COLO829 (cell line): ENCODE measurements around the gene MTA1.

Experiments used
- DNase-seq: peaks from one replicate; pipeline ENCODE4 v3.0.0; 2012; ENCODE audit warnings: low spot score

Gene MTA1

GRCh38 chr14:105465209-105466031 lies 45.8 kb downstream of the MTA1 start:
- DNase-seq: no peak

GRCh38 chr14:105466531-105467248 lies 47.1 kb downstream of the MTA1 start:
- no peak for DNase-seq

DNA sequence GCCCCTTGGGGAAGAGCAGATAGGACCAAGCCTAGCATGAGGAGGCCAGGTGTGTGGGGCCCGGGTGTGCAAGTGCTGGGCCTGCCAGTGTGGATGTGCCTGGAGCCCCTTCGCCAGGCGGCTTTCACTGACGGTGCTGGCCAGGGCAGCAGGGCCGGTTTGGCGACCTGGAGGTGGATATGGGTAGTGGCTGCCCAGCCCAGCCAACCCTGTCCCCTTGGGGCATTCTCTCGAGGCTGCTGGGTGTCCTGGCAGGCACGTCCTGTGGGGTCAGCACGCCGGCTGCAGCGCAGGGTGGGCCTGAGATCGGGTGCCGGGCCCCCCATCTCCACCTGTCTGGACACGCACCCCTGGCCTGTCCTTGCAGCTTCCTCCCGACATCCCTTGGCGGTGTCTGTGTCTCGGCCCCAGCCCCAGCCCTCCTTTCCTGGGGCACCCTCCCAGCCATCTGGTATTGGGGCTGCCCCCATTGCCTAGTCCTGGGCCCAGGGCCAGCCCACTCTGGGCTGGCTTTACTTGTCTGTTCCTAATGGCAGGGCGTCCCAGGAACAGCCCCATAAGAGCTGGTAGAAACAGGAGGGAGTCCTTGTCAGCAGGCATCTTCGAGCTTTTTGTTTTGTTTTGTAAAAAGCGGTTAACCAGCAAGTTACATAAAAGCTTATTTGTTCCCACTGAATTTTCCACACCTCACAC lies 47.8 kb downstream of the MTA1 start:
- no peak for DNase-seq

- DNase-seq: no peak
Measured at GRCh38 chr14:105467942-105468471, 48.4 kb downstream of the MTA1 start.

GRCh38 chr14:105468621-105469241 lies 49.1 kb downstream of the MTA1 start:
- no peak for DNase-seq

- DNase-seq: no peak
Measured at GRCh38 chr14:105469456-105470349, 50.1 kb downstream of the MTA1 start.

DNA sequence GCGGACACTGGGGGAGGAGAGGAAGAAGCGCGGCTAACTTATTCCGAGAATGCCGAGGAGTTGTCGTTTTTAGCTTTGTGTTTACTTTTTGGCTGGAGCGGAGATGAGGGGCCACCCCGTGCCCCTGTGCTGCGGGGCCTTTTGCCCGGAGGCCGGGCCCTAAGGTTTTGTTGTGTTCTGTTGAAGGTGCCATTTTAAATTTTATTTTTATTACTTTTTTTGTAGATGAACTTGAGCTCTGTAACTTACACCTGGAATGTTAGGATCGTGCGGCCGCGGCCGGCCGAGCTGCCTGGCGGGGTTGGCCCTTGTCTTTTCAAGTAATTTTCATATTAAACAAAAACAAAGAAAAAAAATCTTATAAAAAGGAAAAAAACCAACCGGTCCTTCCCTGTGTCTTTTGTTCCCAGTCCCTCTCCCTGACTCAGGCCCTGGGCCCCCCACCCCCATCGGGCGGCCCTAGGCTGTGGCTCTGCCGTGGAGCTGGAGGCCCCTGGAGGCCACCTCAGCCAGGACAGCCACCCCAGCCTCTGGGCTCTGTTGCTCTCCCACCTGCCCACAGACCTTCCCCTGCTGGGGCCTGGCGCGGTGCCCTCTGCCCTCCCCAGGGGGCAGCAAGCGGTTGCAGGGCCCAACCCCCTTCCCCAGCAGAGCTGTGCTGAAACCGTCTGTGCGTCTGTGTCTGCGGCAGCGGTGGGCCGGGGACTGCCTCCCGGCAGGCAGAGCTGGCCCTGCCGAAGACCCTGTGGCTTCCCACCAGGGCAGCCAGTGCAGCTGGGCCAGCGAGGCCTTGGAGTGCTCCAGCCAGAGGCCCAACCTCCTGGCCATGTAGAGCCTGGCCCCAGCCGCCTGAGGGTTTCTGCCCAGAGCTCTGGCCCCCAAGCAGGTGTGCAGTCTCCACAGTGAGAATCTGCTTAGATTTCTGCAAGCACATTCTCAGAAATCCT lies 51.0 kb downstream of the MTA1 start:
- no peak for DNase-seq

DNA sequence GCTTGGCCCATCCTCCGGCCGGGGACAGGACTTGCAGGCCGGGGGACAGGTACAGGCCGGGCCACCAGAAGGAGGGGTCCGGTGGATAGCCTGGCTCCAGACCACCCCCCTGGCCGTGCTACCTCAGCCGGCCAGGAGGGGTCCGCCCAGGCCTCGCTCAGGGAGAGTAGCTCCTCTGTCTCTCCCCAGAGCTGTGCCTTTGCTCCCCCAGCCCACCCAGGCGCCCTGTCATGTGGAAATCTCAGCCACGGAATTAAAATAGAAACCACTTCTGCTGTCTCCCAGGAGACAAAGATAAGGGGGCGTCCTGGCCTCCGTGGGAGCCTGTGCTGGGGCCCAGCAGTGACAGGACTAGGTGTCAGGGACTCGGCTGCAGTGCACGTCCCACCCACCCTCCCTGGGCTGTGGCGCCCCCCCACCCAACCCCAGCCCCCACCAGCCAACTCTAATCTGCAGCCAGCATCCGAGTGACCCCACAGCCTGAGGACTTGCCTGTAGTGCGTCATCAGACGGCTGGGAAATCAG lies 51.7 kb downstream of the MTA1 start:
- DNase-seq: no peak

DNA sequence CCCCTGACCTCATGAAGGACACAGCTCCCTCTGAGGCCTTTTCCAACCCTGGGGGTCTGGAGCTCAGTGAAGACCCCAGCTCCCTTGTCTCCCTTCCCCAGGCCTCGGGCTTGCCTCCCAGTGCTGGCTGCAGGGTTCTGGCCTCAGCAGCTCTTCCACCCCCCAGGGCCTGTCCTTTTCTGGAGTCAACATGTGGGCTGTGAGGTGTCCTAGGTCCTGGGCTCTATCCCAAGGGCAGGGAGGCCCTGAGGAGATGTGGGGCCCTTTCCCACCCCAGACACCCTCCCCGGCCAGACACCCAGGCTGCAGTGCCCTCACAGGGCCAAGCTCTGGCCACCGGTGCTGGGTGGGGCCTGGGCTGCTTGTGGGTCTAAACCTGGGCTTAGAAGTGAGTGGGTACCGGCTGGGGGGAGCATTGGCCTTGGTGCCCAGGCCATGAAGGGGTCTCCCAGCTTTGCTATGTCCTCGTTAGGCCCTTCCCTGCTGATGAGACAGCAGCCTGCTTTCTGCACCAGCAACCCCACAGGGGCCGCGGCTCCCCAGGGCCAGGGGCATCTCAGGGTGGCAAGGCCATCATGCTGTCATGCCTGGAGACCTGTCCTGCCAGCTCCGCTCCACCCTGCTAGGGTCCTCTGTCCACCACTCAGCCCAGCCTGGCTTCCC lies 52.3 kb downstream of the MTA1 start:
- DNase-seq: no peak

- DNase-seq: no peak
Measured at GRCh38 chr14:105472486-105472991, 52.9 kb downstream of the MTA1 start.

DNA sequence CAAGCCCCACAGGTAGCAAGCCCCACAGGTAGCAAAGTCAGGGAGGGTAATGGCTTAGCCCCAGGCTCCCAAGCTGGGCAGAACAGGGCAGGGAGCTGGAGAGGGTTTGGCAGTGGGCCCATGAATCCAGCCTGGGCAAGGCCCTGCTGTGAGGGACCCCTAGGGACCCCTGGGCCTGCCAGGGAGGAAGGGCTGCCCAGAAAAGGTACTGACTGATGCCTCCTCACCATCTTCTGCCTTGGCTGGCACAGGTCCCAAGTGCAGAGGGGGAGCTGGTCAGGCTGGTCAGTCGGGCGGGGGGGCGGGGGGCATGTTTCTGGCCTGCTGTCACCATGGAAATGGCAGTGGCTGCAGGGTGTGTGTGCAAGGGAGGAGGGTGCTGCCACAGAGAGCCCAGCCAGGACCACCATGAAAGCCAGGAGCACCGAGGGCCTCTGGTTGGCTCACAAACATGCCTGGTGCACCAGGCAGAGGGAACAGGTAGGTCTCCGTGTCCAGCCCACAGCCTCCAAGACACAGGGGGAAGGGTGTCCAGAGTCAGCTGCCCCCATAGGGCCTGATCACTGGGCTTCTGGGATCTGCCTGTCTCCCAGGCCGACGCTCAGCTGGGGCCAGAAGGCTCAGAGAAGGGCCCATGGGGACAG lies 53.5 kb downstream of the MTA1 start:
- DNase-seq: no peak

DNA sequence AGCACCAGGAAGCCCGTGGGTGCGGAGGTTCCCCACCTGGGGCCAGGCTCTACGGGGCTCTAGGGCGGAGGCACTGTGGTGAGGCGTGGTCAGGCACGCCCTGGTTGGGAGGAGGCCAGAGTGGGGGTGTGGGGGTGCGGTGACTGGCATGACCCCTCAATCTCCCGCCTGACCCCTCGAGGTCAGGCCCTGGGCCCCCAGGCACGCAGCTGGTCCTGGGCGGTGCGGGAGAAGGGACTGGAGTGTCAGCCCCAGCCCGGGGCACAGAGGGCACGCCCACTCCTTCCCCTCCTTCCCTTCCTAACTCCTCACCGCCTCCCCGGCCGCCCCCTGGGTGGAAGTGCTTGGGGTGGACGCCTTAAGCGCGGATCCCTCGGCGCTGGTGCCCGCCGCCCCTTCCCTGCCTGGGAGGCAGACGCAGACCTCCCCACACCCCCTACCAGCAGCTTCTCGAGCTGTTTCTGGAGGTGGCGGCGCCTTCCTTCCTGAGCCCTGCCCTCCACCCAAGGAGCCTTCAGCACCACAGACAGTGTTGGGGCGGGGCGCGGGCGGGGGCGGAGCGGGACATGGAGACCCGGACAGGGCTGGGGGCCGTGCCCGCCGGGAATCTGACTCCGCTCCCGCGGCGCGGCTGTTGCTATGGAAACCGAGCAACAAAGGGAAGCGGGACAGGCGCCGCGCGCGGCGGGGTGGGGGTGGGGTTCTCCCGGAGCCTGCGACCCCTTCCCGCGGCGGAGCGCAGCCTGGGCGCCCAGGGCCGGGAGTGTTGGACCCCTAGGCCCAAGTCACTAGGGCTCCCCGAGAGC lies 54.3 kb downstream of the MTA1 start:
- DNase-seq: peak; percentile 74

DNA sequence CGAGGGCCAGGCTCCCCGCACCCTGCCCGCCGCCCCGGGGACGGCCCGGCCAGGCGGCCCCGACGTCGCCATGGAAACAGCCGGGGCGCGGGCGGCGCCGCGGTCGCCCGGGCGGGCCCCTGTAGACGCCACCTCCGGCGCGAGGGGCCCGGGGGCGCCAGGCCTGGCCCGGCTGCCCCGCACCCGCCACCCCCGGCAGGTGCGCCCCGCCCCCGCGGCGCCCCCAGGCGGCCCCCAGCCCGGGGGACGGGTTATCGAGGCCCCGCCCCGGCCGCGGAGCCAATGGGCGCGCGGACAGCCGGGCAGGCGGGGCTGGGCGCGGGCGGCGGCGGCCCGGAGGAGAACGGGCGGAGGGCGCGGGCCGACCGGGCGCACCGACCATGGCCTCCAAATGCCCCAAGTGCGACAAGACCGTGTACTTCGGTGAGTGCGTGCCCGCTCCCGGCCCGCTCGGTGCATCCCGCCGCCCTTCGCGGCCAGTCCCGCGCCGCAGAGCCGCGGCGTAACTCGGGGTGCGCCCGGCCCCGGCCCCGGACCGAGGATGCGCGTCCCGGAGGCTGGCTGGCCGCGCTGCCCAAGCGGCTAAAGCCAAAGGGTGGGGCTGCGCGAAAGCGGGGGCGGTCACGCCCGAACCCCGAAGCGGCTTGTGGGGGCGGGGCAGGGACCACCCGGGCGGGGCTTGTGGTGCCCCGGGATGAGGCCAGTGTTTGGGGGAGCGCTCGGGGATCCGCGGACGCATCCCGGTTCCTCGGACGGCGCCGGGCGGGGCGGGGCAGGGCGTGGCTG lies 55.0 kb downstream of the MTA1 start, which contains the start of gene CRIP2:
TSS of gene CRIP2 (plus strand) at position 339 of the 786 bp plus-strand sequence. CDS start at position 381, 42 bp downstream.
- peak; percentile 26 for DNase-seq

GRCh38 chr14:105475269-105476096 lies 55.9 kb downstream of the MTA1 start:
- peak; percentile 51 for DNase-seq

DNA sequence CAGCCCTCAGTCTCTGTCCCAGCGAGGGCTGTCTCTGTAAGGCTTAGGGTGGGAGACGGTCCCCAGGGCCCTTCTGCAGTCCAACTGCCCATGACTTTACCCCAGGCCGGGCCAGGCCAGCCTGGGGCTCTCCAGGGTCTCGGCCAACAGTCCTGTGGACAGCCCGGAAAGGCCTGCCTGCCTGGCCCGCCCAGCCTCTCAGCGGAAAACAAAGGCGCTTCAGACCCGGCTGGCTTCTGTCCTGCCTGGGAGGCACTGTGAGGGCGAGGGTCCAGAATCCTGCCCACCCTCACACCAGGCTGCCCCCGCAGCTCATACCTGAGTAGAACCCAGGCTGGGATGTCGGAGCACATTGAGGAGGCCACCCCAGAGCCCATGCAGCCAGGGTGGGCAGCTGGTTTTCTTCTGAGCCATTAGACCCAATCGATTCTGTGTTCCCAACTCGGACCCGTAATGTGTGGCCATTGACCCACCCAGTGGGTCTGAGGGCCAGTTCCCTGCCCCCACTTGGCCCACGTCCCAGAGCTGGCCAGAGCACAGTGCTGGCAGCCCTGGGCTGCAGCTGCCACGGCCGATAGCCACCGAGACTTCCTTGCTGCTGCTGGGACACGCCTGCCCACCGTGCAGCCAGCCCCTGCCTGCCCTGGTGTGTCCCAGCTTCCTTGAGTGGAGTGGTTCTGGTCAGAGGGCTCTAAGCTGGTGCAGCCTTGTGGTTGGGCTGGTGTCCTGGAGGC lies 56.6 kb downstream of the MTA1 start:
- DNase-seq: peak; percentile 62
